GM15510 (cell line): ENCODE results near the gene STRN4.
A peak's percentile ranks its signal among the peaks of the same experiment; 100 is the strongest.

Source experiments
- POLR2A ChIP-seq: IDR thresholded peaks from 3 replicates; pipeline ENCODE4 v1.6.1; 2011; ENCODE audit warnings: borderline replicate concordance; ENCODE audit not compliant: insufficient read length; ENCODE audit errors: extremely low read depth

Gene STRN4

DNA sequence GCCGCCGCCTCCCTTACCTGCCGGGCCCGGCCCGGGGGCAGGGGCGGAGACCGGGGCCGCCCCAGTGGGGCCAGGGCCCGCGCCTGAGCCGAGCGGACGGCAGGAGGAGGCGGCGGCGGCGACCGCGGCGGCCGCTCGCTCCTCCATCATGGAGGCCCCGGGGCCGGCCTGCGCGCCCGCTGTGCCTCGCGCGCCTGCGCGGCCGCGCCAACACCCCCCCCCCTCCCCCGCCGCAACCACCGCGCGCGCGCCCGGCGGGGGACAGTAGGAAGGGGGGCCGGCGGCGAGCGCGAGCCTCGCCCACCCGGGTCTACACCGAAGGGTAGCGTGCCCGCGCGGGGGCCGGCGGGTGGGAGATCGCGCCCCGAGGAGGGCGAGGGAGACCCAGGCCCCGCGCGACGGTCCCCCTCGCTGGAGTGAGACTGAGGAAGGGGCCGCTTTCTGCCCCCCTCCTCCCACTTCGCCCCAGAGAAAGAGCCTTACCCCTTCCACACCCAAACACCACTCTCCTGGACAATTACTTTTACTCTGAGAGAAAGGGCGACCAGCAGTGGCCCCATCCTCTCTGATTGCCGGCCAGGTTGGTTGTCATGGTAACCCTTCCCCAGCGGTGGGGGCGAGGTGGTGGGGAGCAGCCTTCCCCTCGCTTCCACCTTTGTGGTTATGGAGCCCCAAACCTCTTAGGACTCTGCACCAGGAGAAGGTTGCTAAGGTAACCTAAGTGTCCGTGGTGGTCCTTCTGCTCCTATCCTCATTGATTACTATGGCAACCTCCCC is at the start of gene STRN4:
TSS of gene STRN4 (minus strand) at position 170 of the 777 bp plus-strand sequence. CDS start at position 150, 20 bp downstream.
- TF ChIP-seq POLR2A: peak; percentile 57

- TF ChIP-seq POLR2A: no peak
Measured at GRCh38 chr19:46791944-46792343, 45.7 kb upstream of the STRN4 start.

GRCh38 chr19:46789371-46789770 is 43.1 kb upstream of the STRN4 start:
- no peak for TF ChIP-seq POLR2A

DNA sequence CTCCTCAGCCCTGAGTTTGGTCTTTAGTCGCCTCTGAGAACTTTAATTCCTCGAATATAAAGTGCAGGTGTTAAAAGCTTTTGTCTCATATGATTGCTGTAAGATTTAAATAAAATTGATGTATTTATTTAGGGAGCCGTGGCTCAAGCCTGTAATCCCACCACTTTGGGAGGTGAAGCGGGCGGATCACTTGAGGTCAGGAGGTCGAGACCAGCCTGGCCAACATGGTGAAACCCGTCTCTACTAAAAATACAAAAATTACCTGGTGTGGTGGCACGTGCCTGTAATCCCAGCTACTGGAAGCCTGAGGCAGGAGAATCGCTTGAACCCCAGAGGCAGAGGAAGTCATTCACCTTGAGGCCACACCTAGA is 42.7 kb upstream of the STRN4 start:
- TF ChIP-seq POLR2A: no peak

GRCh38 chr19:46788262-46788967 is 42.2 kb upstream of the STRN4 start, which contains the start of gene SLC1A5:
Gene SLC1A5 (minus strand): TSS chr19:46788594. CDS start chr19:46787965, 629 bp downstream.
- peak; percentile 100 for TF ChIP-seq POLR2A

DNA sequence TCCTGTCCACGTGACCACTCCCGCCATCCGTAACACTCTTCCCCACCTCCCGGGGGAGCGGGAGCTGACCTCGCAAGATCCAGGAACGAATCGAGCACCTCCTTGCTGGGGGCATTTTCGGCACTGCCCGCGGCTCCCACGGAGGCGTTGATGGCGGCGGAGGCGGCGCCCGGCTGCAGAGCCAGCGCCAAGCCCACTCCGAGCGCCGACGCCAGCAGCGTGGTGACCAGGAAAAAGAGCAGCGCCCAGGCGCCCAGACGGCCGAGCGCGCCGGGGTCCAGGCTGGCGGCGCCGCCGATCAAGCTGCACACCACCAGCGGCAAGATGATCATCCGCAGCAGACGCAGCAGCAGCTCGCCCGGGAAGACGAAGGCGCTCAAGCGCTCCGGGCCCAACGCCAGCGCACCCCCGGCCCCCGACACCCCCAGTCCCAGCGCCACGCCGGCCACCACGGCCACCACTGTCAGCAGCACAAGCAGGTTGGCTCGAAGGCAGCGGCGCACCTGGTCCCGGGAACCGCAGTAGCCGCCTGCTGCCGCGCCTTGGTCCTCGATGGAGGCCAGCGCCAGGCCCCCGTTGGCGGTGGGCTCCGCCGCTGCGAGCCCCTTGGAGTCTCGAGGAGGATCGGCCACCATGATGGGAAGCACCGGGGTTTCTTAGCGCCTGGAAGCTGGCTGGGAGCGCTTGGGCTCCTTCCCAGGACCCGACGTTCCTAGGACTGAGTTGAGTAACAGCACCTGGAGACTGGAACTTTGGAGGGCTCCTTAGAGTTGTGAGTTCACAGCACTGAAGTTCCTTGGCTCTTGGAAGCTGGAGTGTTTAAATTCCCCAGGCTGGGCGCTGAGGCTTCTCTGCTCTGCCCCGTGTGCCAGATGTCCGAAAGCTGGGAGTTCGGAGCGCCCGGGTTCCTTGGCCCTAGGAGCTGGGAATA is 41.3 kb upstream of the STRN4 start:
- TF ChIP-seq POLR2A: no peak

DNA sequence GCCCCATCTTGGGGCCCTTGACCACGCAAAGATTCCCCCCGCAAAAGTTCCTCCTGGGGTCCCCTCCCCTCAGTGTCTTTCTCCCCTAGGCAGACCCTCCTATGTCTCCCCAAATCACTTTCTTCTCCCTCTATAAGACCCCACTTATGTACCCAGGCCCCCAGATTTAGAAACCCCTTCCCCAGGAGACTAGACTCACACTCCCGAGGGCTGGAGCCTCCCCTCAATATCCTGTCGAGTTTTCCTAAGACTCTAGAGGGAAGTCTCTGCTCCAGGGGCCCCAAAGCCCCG is 40.7 kb upstream of the STRN4 start:
- TF ChIP-seq POLR2A: no peak

DNA sequence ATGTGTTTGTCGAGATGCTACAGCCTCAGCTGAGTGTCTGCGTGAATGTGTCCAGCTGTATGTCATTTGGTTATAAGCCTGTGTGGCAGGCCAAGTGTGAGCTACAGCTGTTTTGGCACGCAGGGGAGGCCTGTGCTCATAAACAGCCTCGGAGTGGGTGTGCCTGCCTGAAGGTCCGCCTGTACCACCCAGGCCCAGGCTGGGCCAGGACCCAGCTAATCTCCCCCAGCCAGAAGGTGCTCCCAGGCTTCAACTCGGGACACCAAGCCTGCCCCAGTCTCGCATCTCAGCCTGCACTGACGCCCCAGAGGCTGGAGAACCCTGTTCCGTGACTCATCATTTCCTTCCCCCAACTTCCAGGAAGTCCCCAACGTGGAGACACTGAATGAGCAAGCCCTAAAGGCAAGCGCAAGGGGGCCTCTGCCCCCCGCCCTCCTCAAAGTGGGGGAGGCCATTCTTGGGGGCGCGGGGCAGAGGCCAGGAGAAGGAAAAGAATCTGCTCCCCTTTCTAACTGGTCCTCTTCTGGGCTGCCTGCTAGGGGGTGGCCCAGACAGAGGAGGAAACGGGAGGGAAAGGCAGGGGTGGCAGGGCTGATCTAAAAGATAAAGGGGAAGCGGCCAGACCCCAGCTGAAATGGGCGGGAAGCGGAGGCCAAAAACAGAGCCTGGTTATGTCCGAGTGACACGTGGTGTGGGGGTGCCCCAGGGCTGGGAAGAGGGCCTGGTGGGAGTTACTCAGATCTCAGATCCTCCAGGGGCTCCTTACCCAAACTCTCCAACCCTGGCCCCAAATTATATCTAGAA is 40.2 kb upstream of the STRN4 start:
- peak; percentile 21 for TF ChIP-seq POLR2A

GRCh38 chr19:46785980-46786235 is 39.7 kb upstream of the STRN4 start:
- TF ChIP-seq POLR2A: no peak

DNA sequence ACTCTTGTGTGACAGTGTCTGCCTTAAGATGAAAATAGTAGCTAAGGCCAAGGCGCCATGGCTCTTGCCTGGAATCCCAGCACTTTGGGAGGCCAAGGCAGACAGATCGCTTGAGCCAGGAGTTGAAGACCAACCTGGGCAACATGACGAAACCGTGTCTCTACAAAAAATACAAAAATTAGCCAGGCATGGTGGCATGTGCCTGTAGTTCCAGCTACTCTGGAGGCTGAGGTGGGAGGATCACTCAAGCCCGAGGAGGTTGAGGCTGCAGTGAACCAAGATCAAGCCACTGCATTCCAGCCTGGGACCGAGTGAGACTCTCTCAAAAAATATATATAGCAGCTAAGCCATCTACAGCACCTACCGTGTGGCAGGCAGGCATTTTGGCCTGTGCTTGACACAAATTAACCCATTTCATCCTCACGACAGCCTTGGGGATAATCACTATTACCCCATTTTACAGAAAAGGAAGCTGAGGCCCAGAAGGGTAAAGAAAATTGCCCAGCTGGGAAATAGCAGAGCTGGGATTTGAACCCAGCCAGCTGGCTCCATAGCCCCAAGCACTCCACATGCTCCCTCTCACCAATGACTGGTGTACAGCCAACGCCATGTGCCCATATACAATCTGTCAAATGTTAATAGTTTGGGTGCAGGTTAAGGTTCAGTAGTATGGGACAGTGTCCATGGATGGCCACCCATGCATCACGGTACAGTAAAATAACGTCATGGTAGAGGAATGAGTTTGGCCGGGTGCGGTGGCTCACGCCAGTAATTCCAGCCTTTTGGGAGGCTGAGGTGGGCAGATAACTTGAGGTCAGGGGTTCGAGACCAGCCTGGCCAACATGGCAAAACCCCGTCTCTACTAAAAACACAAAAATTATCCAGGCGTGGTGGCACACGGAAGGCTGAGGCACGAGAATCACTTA is 39.1 kb upstream of the STRN4 start:
- no peak for TF ChIP-seq POLR2A

DNA sequence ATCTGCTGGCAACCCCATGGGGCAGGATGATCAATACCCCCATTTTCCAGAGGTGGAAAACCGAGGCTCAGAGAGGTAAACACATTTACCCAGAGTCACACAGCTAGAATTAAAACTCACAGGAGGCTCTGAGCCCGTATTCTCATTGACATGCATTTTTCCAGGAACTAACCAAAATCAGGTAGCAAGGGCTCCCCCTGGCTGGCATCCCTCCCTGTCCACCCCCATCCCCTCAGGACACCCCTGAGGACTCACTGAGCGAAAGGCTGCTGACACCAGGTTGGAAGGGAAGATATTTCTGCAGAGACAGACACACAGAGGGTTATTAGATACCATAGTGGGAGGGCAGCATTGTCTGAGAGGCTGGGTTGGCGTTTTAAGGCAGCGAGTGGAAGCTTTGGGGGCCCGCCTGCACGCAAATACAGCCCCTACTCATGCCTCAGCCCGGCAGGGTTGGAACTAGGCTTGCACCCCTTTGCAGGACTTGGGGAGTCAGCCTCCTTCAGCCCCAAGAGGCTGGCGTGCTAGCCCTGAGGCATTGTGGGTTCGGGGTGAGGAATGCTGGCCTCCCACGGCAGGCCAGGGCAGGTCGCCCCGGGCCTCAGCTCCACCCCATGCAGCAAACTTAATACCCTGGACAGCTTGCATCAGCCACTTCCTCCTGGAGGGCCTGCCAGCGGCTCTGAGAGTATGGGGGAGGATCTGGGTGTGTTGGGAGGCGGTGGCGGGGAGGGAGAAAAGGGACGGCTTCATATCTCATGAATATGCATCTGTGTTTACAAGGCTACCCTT is 38.2 kb upstream of the STRN4 start:
- peak; percentile 69 for TF ChIP-seq POLR2A

- TF ChIP-seq POLR2A: no peak
Measured at GRCh38 chr19:46783670-46784069, 37.4 kb upstream of the STRN4 start.
